Peyer's patch (tissue), 4 donors: ENCODE measurements around the gene LZTS2.

ENCODE experiments used
- CTCF ChIP-seq, 6 experiments: fragments of 450-650 bp in 4 of 6; fragments of 200-600 bp in 2 of 6; sonication (generic) in 1 of 6; IDR thresholded peaks; one replicate each; pipeline ENCODE4 v1.5.1; 2017 to 2019; ENCODE audit warnings: antibody characterized with exemption in 6 of 6, mild to moderate bottlenecking in 3 of 6, moderate library complexity in 1 of 6
- POLR2A ChIP-seq, 2 donors: fragments of 450-650 bp; IDR thresholded peaks; one replicate each; pipeline ENCODE4 v1.5.1; 2017; ENCODE audit warnings: antibody characterized with exemption in 2 of 2, mild to moderate bottlenecking in 2 of 2, moderate library complexity in 2 of 2

GRCh38 chr10:101018118-101018599 is 18.6 kb downstream of the LZTS2 start:
- TF ChIP-seq CTCF (IDR thresholded peaks at IDR 0.05) (no peak), POLR2A (IDR thresholded peaks at IDR 0.05) (no peak)
